AG10803 (cell line): ENCODE measurements around the gene MLLT1.
"Not testable (repeated sequence)": the region's sequence is repeated elsewhere in the genome, so short reads cannot be mapped to it uniquely, and the experiment has no call there.

Source experiments
- DNase-seq: peaks from one replicate; pipeline ENCODE4 v3.0.0; 2010; ENCODE audit warnings: low read depth
- H3K4me3 ChIP-seq: 2 replicates; pipeline ENCODE4 v1.5.1; 2011; ENCODE audit warnings: mild to moderate bottlenecking, low read length, control low read depth
- TF ChIP-seq, protein P1 (sequence below): conservative IDR thresholded peaks from 2 replicates; pipeline ENCODE4 v1.5.1; 2011; ENCODE audit warnings: mild to moderate bottlenecking, low read length, control low read depth, inconsistent platforms

The MLLT1 gene

DNA sequence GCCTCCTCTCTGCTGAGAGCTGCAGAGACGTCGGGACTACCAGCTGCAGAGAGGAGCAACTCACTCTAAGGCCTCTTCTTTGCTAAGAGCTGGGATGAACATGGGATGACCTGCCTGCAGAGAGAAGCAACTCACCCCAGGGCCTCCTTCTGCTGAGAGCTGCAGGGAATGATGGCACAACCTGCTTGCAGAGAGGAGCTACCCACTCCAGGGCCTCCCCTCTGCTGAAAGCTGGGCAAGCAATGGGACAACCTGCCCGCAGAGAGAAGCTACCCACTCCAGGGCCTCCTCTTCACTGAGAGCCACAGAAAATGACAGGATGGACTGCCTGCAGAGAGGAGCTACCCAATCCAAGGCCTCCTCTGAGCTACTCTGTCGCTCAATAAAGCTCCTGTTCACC, 6.9 kb upstream of the MLLT1 start:
- H3K4me3 ChIP-seq, result no peak overlapping the region
- TF ChIP-seq, protein P1, sequence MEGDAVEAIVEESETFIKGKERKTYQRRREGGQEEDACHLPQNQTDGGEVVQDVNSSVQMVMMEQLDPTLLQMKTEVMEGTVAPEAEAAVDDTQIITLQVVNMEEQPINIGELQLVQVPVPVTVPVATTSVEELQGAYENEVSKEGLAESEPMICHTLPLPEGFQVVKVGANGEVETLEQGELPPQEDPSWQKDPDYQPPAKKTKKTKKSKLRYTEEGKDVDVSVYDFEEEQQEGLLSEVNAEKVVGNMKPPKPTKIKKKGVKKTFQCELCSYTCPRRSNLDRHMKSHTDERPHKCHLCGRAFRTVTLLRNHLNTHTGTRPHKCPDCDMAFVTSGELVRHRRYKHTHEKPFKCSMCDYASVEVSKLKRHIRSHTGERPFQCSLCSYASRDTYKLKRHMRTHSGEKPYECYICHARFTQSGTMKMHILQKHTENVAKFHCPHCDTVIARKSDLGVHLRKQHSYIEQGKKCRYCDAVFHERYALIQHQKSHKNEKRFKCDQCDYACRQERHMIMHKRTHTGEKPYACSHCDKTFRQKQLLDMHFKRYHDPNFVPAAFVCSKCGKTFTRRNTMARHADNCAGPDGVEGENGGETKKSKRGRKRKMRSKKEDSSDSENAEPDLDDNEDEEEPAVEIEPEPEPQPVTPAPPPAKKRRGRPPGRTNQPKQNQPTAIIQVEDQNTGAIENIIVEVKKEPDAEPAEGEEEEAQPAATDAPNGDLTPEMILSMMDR, result no peak
- DNase-seq, result no peak

DNA sequence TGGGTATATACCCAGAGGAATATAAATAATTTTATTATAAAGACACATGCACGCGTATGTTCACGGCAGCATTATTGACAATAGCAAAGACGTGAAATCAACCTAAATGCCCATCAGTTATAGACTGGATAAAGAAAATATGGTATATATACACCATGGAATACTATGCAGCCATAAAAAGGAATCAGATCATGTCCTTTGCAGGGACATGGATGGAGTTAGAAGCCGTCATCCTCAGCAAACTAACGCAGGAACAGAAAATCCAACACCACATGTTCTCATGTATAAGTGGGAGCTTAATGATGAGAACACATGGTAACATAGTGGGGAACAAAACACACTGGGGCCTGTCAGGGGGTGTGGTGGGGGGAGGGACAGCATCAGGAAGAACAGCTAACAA, 2.6 kb upstream of the MLLT1 start:
- not testable (repeated sequence) for DNase-seq, H3K4me3 ChIP-seq

DNA sequence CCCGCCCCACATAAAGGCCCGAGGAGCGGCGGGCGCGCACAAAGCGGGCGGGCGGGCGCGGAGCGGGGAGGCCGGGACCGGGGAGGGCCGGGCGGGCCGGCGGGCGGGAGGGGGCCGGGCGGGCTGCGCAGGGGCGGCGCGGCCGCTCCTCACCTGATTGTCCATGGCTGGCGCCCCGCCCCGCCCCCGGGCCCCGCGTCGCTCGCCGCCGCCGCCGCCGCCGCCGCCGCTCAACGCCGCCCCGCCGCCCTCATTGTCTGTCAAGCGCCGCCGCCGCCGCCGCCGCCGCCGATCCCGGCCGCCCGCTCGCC, 200 bp downstream of the MLLT1 start:
- DNase-seq, result no peak
- TF ChIP-seq, protein P1, result no peak
- peak overlapping the region; percentile 86 for H3K4me3 ChIP-seq

DNA sequence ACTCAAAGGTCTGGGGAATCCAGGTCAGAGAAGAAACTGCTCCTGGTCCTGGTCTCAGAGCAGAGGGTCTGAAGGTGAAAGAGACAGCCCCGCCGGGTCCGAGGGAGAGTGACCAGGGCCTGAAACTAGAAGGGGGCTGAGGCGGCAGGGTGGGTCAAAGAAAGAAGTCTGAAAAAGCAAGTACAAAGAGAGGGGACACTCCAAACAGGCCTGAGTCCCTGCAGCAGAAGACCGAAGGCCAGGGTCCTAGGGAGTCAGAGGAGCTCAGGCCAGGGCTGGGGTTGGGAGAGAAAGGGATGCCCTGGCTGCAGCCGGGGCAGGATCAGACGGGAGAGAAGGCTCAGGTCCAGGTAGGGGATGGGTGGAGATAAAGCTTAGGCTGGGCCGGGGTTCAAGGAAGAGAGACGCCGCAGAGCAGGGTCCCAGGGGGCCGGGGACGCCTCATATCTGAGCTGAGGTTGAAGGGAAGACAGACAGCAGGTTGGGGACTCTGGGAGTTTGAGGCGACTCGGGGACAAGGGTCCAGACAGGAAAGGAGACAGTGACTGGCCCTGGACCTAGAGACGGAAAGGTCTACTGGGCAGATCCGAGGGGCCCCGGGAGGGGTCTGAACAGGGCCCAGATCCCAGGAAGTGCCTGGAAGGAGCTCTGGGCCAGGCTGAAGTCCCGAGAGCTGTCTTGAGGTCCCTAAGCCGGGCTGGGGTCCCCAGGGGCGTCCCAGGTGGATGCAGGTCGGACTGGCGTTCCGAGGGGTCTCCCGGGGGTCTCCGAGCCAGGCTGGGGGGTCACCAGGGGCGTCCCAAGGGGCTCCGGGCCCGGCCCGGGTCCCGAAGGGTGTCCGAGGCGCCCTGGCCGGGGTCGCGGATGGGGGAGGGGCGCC, 795 bp downstream of the MLLT1 start:
- TF ChIP-seq, protein P1, result no peak
- DNase-seq, result no peak
- peak overlapping the region; percentile 86 for H3K4me3 ChIP-seq

DNA sequence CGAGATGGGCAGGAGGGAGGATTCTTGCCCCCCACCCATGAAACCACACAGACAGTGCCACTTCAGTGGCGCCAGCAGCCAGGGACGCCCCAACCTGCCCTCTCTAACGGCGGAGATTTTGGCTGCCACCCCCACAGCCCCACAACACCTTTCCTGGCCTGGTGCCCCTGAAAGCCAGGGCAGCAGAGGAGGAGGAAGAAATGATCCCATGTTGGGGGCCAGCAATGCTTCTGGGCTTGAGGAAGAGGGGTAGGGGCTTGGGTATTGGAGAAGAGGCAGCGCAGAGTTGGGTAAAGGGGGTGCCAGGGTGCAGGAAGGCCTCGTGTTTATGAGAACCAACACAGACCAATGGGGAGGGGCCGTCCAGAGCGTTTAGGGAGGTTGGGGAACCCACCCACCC, 1.7 kb downstream of the MLLT1 start:
- TF ChIP-seq, protein P1, result no peak
- H3K4me3 ChIP-seq, result peak overlapping the region; percentile 86
- no peak for DNase-seq

DNA sequence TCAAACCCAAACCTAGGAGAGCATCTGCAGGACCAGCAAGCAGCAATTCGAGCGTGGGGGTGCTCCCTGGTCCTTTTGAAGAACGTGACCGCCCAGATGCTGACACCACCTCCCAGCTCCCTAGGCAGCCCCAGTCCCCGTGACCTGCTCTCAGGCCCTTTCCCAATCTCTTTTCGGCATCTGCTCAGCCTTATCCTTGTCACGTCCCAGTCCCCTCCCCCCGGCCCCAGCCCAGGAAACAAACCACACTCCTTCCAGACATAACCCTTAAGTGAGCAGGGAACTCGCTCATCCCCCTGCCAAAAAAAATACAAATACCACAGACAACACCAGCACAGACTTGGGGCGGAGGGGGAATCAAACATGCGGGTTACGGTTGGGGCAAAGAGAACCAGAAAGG, 3.3 kb downstream of the MLLT1 start:
- TF ChIP-seq, protein P1, result no peak
- DNase-seq, result peak; percentile 96
- H3K4me3 ChIP-seq, result peak overlapping the region; percentile 86

DNA sequence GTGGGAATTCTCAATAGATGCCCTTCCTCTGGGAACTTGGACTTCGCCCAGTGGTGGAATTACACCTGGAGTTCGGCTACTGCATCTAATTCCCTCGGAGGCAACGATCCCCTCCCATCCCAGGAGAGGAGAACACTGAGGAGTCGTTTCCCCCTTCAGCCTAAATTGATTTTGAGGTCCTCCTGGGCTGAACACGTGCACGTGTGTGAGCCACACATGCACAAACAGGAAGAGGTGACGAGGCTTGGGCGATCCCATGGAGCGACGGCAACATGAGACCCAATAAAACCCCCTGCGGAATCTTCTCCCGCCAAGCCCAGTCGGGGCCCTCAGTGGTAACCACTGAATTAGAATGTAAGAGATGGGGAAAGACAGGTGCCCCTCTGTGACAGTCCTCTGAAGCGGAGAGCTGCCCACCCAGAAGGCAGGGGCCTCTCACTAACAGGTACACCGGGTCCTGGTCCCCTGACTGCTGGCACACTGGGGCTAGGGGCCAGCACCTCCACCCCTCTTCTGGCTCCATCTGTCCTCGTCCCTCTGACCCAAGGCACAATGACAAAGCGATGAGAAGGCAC, 4.5 kb downstream of the MLLT1 start:
- no peak for DNase-seq
- TF ChIP-seq, protein P1, result no peak
- H3K4me3 ChIP-seq, result no peak overlapping the region
